NCI-H748 (cell line): ENCODE measurements around the gene DNAJC28.
A peak's percentile ranks its signal among the peaks of the same experiment; 100 is the strongest.
"Not testable (repeated sequence)": the region's sequence is repeated elsewhere in the genome, so short reads cannot be mapped to it uniquely, and the experiment has no call there.

Experiments
- DNase-seq: peaks from one replicate; lab custom pipeline; 2025; ENCODE audit not compliant: unreplicated experiment; lab: John Stamatoyannopoulos, UW

The DNAJC28 gene

GRCh38 chr21:33481314-33481943 is 10.1 kb downstream of the DNAJC28 start:
- no peak for DNase-seq

DNA sequence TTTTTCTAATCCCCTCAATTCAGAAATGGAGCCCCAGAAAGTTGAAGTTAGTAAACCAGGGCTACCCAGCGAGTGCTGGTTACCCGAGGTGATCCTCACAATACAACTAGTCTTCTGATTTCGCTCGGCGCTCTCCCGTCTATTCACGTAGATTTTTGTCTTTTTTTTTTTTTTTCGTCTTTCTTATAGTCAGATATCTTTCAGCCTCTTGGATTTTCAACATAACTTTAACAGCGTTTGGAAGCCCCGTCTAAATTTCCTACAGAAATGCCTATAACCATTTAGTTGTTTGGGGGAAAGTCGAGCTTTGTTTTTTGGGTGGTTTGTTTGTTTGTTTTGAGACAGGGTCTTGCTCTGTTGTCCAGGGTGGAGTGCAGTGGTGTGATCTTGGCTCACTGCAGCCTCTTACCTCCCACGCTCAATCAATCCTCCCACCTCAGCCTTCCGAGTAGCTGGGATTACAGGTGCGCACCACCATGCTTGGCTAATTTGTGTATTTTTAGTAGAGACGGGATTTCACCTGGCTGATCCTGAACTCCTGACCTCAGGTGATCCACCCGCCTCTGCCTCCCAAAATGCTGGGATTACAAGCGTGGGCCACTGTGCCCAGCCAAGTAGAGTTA is 10.9 kb downstream of the DNAJC28 start:
- DNase-seq = no peak

- DNase-seq = peak; percentile 97
Observed at GRCh38 chr21:33479679-33480480, 11.6 kb downstream of the DNAJC28 start, which contains the start of gene TMEM50B. TSS of gene TMEM50B (minus strand) at chr21:33479974. CDS start at chr21:33468885, 11,089 bp downstream.

- peak; percentile 43 for DNase-seq
Observed at GRCh38 chr21:33478935-33479678, 12.4 kb downstream of the DNAJC28 start.

DNA sequence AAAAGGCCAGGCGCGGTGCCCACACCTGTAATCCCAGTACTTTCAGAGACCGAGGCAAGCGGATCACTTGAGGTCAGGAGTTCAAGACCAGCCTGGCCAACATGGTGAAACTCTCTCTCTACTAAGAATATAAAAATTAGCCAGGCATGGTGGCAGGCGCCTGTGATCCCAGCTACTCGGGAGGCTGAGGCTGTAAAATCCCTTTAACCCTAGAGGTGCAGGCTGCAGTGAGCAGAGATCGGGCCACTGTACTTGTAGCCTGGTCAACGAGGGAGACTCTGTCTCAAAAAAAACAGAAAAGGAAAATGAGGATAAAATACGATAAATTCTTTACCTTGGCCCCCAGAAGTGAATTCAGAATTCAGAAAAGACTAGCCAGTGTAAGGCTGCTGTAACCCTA is 13.3 kb downstream of the DNAJC28 start:
- no peak for DNase-seq

GRCh38 chr21:33477066-33477465 is 14.4 kb downstream of the DNAJC28 start:
- no peak for DNase-seq

DNA sequence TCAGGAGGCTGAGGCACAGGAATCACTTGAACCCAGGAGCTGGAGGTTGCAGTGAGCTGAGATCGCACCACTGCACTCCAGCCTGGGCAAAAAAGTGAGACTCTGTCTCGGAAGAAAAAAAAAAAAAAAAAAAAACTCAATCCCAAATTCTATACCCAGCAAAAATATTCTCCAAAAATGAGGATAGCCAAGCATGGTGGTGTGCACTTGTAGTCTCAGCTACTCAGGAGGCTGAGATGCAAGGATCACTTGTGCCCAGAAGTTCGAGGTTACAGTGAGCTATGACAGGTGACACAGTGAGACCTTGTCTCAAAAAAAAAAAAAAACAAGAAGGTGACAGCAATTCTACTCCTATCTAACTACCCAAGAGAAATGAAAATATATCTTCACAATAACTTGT is 18.2 kb downstream of the DNAJC28 start:
- no peak for DNase-seq

GRCh38 chr21:33470701-33471100 is 20.8 kb downstream of the DNAJC28 start:
- no peak for DNase-seq

- DNase-seq = not testable (repeated sequence)
Observed at GRCh38 chr21:33469183-33469582, 22.3 kb downstream of the DNAJC28 start.

DNA sequence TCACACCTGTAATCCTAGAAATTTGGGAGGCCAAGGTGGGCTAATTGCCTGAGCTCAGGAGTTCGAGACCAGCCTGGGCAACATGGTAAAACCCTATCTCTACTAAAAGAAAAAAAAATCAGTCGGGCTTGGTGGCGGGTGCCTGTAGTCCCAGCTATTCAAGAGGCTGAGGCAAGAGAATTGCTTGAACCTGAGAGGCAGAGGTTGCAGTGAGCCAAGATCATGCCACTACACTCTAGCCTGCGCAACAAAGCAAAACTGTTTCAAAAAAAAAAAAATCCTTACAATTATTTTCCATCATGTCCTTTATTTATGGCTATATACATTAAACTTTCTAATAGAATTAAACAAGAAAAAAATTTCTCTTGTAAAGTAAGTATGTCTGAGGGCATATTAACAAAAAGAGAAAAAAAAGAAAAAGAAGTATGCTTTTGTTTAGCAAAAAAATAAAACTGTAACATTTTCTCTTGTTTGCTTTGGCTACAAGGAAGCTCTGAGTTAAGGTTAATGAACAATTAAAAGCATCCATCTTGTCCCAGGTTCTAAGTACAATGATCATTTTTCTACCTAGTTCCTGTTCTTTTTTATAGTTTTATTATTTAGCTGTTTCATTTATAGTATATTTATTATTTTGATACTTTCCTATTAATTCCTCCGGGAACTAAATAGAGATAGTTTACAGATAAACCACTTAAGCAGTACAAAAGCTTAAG is 29.8 kb downstream of the DNAJC28 start:
- DNase-seq = no peak

- no peak for DNase-seq
Observed at GRCh38 chr21:33458861-33459260, 32.7 kb downstream of the DNAJC28 start.

DNA sequence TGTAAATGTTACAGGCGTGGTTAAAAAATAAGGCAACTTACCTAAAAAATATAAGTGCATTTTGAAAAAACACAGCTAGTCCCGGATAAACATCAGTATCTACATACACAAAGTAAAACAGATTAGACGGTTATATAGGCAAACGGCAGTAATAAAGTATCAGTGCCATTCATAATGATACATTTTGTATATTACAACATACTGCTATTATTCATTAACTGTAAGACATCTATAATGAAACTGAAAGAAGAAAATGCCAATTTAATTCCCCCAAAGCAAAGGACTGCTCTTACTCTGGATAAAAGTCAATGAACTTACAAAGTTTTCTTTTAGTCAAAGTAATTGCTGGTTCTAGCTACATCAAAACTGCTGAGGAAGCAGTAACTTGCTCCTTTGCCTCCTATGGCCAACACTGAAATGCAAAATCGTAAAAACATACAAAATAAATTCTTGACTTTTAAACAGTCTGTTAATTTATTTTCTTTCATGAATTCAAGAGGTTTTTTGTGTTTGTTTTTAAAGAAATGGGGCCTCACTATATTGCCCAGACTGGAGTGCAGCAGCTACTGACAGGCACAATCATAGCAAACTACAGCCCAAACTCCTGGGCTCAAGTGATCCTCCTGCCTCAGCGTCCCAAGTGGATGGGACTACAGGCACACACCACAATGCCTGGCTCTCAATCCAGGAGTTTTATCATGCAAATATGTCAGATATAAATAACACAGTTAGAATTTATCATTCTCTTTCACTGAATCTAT is 35.6 kb downstream of the DNAJC28 start:
- DNase-seq = no peak

- DNase-seq = no peak
Observed at GRCh38 chr21:33452362-33452761, 39.2 kb downstream of the DNAJC28 start.

DNA sequence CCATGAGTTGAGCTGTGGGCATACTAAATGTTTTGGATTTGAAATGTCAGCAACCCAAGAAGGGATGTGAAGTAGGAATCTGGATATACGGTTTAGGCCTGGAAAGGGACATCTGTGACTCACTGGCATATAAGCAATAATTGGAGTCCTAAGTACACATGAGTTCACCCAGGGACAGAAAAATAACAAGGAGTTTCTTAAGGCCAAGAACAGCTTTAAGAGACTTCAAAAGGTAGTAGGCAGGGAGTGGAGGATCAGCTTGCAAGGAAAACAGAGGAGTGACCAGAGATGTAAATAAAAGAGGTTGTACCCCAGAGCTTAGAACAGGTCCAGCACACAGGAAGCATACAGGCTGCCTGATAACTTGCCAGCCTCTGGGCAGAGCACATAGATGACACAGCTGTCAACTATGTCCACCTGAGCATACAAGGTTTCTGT is 39.9 kb downstream of the DNAJC28 start:
- DNase-seq = no peak

- no peak for DNase-seq
Observed at GRCh38 chr21:33449616-33450015, 41.9 kb downstream of the DNAJC28 start.

DNA sequence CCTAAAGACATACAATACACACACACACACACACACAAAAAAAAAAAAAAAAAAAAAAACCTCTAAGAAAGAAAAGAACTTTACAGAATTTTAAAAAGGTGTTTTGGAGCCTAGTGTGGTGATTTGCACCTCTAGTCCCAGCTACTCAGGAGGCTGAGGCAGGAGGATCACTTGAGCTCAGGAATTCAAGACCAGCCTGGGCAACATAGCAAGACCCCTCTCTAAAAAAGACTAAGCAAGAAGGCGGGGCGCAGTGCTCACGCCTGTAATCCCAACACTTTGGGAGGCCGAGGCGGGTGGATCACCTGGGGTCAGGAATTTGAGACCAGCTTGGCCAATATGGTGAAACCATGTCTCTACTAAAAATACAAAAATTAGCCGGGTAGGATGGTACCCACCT is 44.9 kb downstream of the DNAJC28 start:
- not testable (repeated sequence) for DNase-seq

DNA sequence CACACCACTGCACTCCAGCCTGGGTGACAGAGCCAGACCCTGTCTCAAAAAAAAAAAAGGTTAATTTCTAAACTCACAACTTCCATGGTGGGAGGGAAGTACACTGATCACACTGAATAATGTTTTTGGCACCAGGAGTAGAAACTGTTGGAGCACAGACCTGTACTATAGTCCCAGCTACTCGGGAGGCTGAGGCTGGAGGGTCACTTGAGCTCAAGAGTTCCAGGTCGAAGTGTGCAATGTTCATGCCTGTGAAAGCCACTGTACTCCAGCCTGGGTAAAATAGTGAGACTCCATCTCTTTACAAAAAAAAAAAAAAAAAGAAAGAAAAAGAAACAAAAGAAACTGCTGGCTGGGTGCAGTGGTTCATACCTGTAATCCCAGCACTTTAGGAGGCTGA is 47.0 kb downstream of the DNAJC28 start:
- DNase-seq = no peak

- no peak for DNase-seq
Observed at GRCh38 chr21:33443194-33443593, 48.3 kb downstream of the DNAJC28 start.

DNA sequence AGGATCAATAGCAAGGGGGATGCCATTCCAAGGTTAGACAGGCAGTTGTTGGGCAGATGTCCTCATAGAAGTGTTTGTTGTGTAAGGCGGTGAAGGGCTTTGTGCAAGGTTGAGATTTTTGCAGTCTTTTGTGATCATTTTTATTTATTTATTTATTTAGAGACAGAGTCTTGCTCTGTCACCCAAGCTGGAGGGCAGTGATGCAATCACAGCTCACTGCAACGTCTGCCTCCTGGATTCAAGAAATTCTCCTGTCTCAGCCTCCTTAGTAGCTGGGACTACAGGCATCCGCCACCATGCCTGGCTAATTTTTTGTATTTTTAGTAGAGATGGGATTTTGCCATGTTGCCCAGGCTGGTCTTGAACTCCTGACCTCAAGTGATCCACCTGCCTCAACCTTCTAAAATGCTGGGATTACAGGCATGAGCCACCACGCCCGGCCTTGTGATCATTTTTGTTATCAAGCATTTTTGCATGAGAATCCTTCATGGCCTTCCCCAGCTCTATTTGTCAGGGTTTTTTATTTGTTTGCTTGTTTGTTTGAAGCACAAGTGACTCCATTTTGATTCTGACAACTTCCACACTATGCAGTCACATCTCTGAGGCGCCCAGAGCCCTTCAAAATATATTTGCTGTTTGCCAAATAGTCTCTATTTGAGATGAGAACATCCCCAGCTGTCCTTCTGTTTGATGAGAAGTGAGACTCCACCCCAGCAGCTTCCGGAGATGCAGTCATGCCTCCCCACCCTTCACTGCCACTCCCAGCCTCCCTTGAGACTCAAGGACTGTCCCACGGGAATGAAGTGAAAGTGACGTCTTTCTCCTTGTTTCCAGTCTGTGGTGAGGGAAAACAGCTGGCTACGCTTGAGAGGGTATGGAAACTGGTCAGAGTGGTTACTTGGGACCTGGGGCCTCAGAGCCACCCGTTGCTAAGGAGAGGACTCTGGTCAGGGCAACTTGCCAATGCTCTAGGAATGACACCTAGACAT is 49.7 kb downstream of the DNAJC28 start:
- peak; percentile 91 for DNase-seq
